MCF 10A (cell line): ENCODE measurements around the gene KCTD19. TPM values are rescaled to one million over a fixed set of nuclear protein-coding genes. Genes with fewer than 3 reads are reported as not detected.

Experiments used
- total RNA-seq: library from RNA; stranded (reverse); gene quantifications from 2 replicates; pipeline ENCODE4 v1.2.3, GENCODE V29; 2022

The KCTD19 gene
- total RNA-seq, 1 experiment from 2014 or later, result not detected

Other genes starting within 250 kb of the KCTD19 start
- 13.8 and 14.5 TPM in 2 replicates for gene PHAF1, start 216.8 kb downstream of the KCTD19 start, total RNA-seq
- gene B3GNT9, start 175.7 kb downstream of the KCTD19 start, total RNA-seq, result 0.84 and 1.9 TPM in 2 replicates
- 12.9 and 13.3 TPM in 2 replicates for gene TRADD, start 166.8 kb downstream of the KCTD19 start, total RNA-seq
- gene FBXL8, start 166.8 kb downstream of the KCTD19 start, total RNA-seq, result 15.9 and 17.2 TPM in 2 replicates
- gene HSF4, start 162.0 kb downstream of the KCTD19 start, total RNA-seq, result 34.3 and 34.8 TPM in 2 replicates
- 49.8 and 65.7 TPM in 2 replicates for gene NOL3, start 156.2 kb downstream of the KCTD19 start, total RNA-seq
- gene MATCAP1, start 142.8 kb downstream of the KCTD19 start, total RNA-seq, result 18.1 and 18.7 TPM in 2 replicates
- gene EXOC3L1, start 136.6 kb downstream of the KCTD19 start, total RNA-seq, result not detected in 2 replicates
- 81.0 and 85.5 TPM in 2 replicates for gene E2F4, start 134.6 kb downstream of the KCTD19 start, total RNA-seq
- gene ELMO3, start 127.6 kb downstream of the KCTD19 start, total RNA-seq, result 9.6 and 12.0 TPM in 2 replicates
- gene TMEM208, start 99.6 kb downstream of the KCTD19 start, total RNA-seq, result 44.4 and 55.5 TPM in 2 replicates
- gene FHOD1, start 79.3 kb downstream of the KCTD19 start, total RNA-seq, result 12.1 and 14.7 TPM in 2 replicates
- gene SLC9A5, start 77.8 kb downstream of the KCTD19 start, total RNA-seq, result 0.40 and 1.4 TPM in 2 replicates
- gene PLEKHG4, start 47.2 kb downstream of the KCTD19 start, total RNA-seq, result 30.4 and 32.7 TPM in 2 replicates
- not detected in 2 replicates for gene LRRC36, start 74 bp upstream of the KCTD19 start, total RNA-seq
- not detected in 2 replicates for gene TPPP3, start 66.8 kb upstream of the KCTD19 start, total RNA-seq
- 5.9 and 7.6 TPM in 2 replicates for gene ZDHHC1, start 89.7 kb upstream of the KCTD19 start, total RNA-seq
- gene HSD11B2, start 104.4 kb upstream of the KCTD19 start, total RNA-seq, result 0.42 and 0.86 TPM in 2 replicates
- gene ATP6V0D1, start 154.4 kb upstream of the KCTD19 start, total RNA-seq, result 50.5 and 50.7 TPM in 2 replicates
- not detected in 2 replicates for gene AGRP, start 156.8 kb upstream of the KCTD19 start, total RNA-seq
- gene RIPOR1, start 202.1 kb upstream of the KCTD19 start, total RNA-seq, result 43.2 and 69.1 TPM in 2 replicates
- 29.7 and 40.6 TPM in 2 replicates for gene CTCF, start 235.8 kb upstream of the KCTD19 start, total RNA-seq